Kidney (tissue), 14 donors: ENCODE data around the gene EIF4G3. TPM values are rescaled to one million over a fixed set of nuclear protein-coding genes. Genes with fewer than 3 reads are reported as not detected.
A peak's percentile ranks its signal among the peaks of the same experiment; 100 is the strongest.

Experiments used
- DNase-seq, 5 donors: peaks; one replicate each; pipeline ENCODE4 v3.0.0-alpha.2; 2013 to 2020
- FAIRE-seq: peaks from 2 replicates; lab custom pipeline; 2012; peaks lifted over from hg19 to GRCh38; lab: Jason Lieb, UNC
- H3K27ac ChIP-seq, 2 donors: one replicate each; pipeline ENCODE4 v1.7.0; 2013; ENCODE audit warnings: low read depth in 2 of 2, low read length in 2 of 2, inconsistent platforms in 1 of 2
- H3K27me3 ChIP-seq: one replicate; pipeline ENCODE4 v1.7.1; 2013; ENCODE audit warnings: low read length, inconsistent platforms; ENCODE audit not compliant: control insufficient read depth, insufficient read depth
- H3K36me3 ChIP-seq, 3 donors: one replicate each; pipeline versions ENCODE4 v1.7.0 to v1.7.1; 2013; ENCODE audit warnings: low read length in 3 of 3, control low read depth in 1 of 3, inconsistent platforms in 1 of 3; ENCODE audit not compliant: insufficient read depth in 3 of 3, control insufficient read depth in 2 of 3
- H3K4me1 ChIP-seq, 3 donors: one replicate each; pipeline versions ENCODE4 v1.7.0 to v1.7.1; 2013; ENCODE audit warnings: low read length in 3 of 3, inconsistent platforms in 1 of 3, low read depth in 1 of 3; ENCODE audit not compliant: control insufficient read depth in 2 of 3, insufficient read depth in 2 of 3
- H3K4me3 ChIP-seq, 3 donors: one replicate each; pipeline versions ENCODE4 v1.7.0 to v1.8.1; 2013; ENCODE audit warnings: low read length in 3 of 3, control low read depth in 1 of 3, inconsistent platforms in 1 of 3
- H3K9ac ChIP-seq, 3 donors: one replicate each; pipeline versions ENCODE4 v1.7.0 to v1.7.1; 2013; ENCODE audit warnings: low read length in 3 of 3, control low read depth in 1 of 3, inconsistent platforms in 1 of 3
- H3K9me3 ChIP-seq, 3 donors: one replicate each; pipeline versions ENCODE4 v1.7.0 to v1.7.1; 2013; ENCODE audit warnings: low read length in 3 of 3, control low read depth in 1 of 3, inconsistent platforms in 1 of 3; ENCODE audit not compliant: control insufficient read depth in 2 of 3, insufficient read depth in 1 of 3
- intact Hi-C: fragments of 100-400 bp; cut with DNase I; formaldehyde crosslinking; loops from one replicate; pipeline ENCODE4 v1.11.1; 2022
- polyA plus RNA-seq: library from polyadenylated mRNA; stranded (reverse); fragments of 350-450 nt; fragmentation: Illumina TruSeq; extraction: RNeasy Lipid Tissue Mini Kit (QIAGEN cat#74804); gene quantifications from one replicate; pipeline ENCODE4 v1.2.3, GENCODE V29; 2014; ENCODE audit warnings: low read depth, low replicate concordance; ENCODE audit not compliant: insufficient read depth
- total RNA-seq: library from RNA; stranded (reverse); fragmentation: NEBNext Ultra II Directional; extraction: Animal tissue kit (Norgen Biotek cat#: 25700); gene quantifications from one replicate; pipeline ENCODE4 v1.2.1, GENCODE V29; 2021
- TF ChIP-seq, protein P1 (sequence below): IDR thresholded peaks from 3 replicates; pipeline ENCODE4 v1.5.1; 2012; ENCODE audit warnings: mild to moderate bottlenecking, moderate library complexity, borderline replicate concordance; ENCODE audit not compliant: insufficient read depth; ENCODE audit errors: extremely low read depth
- donor health status: control.
- donor health status: control.
- donor health status: control.
- donor health status: control.
- donor health status: control.
- donor health status: DM: yes; HTN: yes; CAD: no.
- donor health status: Normal renal cell carcinoma (clear cell type).

Gene EIF4G3
- total and polyA plus RNA-seq, 2 donors from 2014 or later = 14.8 to 61.6 TPM

DNA sequence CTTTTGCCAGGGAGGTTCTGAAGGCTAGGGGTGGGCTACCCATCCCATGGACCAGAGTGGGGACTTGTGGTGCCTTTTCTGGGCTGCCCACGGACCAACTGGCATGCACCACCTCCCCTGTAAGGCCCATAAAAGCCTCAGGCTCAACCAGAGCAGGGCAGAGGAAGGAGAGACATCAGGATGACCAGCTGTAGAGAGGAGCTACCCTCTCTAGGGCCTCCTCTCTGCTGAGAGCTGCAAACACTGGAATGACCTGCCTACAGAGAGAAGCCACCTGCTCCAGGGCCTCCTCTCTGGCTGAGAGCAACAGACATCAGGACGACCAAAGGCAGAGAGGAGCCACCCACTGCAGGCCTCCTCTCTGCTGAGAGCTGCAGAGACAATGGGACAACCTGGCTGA, 140.9 kb downstream of the EIF4G3 start:
- DNase-seq (no peak), FAIRE-seq (no peak)
- peaks cover 0 to 5% (median 3%) of the 10 kb centered on the region in 3 donors for H3K4me1 ChIP-seq
- H3K27me3 ChIP-seq = no peaks in the 10 kb centered on the region
- intact Hi-C loops = no loop called here
- H3K9me3 ChIP-seq = no peaks in the 10 kb centered on the region
- no peak overlapping the region for H3K27ac ChIP-seq
- H3K4me3 ChIP-seq = no peak overlapping the region
- no peaks in the 10 kb centered on the region for H3K36me3 ChIP-seq
- no peak overlapping the region for H3K9ac ChIP-seq
- TF ChIP-seq, protein P1, sequence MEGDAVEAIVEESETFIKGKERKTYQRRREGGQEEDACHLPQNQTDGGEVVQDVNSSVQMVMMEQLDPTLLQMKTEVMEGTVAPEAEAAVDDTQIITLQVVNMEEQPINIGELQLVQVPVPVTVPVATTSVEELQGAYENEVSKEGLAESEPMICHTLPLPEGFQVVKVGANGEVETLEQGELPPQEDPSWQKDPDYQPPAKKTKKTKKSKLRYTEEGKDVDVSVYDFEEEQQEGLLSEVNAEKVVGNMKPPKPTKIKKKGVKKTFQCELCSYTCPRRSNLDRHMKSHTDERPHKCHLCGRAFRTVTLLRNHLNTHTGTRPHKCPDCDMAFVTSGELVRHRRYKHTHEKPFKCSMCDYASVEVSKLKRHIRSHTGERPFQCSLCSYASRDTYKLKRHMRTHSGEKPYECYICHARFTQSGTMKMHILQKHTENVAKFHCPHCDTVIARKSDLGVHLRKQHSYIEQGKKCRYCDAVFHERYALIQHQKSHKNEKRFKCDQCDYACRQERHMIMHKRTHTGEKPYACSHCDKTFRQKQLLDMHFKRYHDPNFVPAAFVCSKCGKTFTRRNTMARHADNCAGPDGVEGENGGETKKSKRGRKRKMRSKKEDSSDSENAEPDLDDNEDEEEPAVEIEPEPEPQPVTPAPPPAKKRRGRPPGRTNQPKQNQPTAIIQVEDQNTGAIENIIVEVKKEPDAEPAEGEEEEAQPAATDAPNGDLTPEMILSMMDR = no peak

DNA sequence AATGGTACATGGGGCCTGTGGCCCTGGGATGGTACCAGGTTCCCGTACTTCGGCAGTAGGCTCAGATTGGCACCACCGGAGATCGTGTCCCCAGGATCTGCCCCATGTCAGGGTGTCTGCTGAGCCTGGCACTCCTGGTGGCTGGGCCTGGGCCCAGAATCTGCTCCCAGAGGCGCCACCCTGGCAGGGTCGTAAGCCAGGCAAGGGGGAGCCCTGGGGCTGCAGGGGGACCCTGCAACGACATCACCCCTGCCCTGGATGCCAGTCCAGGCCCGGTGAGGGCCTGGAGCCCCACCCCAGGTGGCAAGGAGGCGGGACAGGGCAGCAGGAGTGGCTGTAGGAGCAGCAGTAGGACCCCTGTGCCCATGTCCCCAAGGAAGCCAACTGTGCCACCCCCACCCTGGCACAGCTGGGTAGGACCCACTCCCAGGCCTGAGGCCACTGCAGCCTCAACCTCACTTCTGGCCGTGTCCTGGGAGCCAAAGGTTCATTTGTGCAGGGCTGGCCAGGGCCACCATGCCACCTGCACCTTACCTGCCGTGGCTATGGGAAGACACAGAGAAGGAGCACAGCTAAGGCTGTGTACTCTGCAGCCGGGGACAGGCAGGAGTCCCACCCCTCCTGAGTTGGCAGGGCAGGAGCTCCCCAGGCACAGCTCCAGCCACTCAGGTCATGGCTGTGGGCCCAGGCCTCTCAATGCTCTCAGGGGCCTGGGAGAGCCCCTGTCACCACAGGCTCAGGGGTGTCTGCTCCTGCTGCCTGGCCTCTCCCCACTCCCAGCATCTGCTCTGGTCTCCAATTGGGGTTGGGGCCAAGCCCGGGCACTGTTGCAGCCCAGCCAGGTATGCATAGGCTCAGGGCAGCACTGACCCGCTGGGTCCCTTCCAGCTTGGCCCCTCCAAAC, 141.7 kb downstream of the EIF4G3 start:
- DNase-seq = peak in 1 of 5 donors; percentile 54

DNA sequence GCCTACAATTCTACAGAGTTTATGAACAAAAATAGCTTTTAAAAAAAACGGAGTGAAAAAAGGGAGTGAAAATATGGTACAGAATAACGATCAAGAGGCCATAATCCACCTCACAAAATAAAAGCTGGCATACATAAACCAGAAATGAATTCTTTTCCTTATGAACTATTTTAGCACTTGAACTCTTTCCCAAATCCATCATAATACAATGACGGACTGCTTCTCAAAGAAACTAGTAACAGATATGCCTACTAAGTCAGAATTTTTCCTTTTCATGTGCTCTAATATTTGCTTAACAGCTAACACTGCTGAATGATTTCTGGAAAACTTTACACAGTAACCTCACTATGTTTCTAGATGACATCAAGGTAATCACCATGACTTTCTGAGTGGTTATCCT, 144.0 kb downstream of the EIF4G3 start:
- H3K27ac ChIP-seq = no peak overlapping the region
- DNase-seq (no peak), FAIRE-seq (no peak)
- H3K9ac ChIP-seq = no peak overlapping the region
- H3K27me3 ChIP-seq = no peaks in the 10 kb centered on the region
- H3K4me1 ChIP-seq = peaks cover 0 to 5% (median 0%) of the 10 kb centered on the region in 3 donors
- no peaks in the 10 kb centered on the region for H3K9me3 ChIP-seq
- H3K4me3 ChIP-seq = no peak overlapping the region
- intact Hi-C loops = no loop called here
- H3K36me3 ChIP-seq = no peaks in the 10 kb centered on the region
- TF ChIP-seq, protein P1 = no peak

More for the DNA sequence above, 141.7 kb downstream of the EIF4G3 start:
- TF ChIP-seq, protein P1 = no peak
- Histone ChIP-seq H3K4me3 (no peak overlapping the region), H3K27ac (no peak overlapping the region), H3K9me3 (no peaks in the 10 kb centered on the region), H3K4me1 (peaks cover 0 to 5% (median 3%) of the 10 kb centered on the region in 3 donors), H3K27me3 (no peaks in the 10 kb centered on the region), H3K36me3 (no peaks in the 10 kb centered on the region), H3K9ac (no peak overlapping the region)
- intact Hi-C loops = no loop called here
- FAIRE-seq = no peak
